ENCODE measurements around the gene DICER1.

DNA sequence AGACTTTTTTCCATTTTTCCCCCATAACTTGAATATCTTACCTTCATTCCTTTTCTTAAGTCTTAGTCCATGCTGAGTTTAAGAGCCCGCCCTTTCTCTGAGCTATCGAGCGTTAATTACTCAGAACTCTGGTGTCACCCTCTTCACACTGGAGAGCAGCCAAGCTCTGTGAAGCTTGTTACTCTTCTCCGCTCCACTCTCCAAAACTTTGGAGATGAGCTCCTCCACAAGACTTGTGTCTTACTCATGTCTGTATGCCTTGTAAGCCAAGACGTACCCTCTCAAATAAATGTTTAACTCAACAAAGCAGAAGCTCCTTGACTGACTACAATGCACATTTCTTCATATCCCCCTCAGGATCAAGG is 54.7 kb downstream of the DICER1 start:
- TF ChIP-seq, protein P1, sequence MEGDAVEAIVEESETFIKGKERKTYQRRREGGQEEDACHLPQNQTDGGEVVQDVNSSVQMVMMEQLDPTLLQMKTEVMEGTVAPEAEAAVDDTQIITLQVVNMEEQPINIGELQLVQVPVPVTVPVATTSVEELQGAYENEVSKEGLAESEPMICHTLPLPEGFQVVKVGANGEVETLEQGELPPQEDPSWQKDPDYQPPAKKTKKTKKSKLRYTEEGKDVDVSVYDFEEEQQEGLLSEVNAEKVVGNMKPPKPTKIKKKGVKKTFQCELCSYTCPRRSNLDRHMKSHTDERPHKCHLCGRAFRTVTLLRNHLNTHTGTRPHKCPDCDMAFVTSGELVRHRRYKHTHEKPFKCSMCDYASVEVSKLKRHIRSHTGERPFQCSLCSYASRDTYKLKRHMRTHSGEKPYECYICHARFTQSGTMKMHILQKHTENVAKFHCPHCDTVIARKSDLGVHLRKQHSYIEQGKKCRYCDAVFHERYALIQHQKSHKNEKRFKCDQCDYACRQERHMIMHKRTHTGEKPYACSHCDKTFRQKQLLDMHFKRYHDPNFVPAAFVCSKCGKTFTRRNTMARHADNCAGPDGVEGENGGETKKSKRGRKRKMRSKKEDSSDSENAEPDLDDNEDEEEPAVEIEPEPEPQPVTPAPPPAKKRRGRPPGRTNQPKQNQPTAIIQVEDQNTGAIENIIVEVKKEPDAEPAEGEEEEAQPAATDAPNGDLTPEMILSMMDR (IDR thresholded peaks at IDR 0.05; ENCODE audit: extremely low read depth in 1 of 2, insufficient read depth in 1 of 2, low read depth in 1 of 2, low read length in 2 of 2): no peak
- TF ChIP-seq POLR2A (IDR thresholded peaks at IDR 0.05; ENCODE audit: low read depth, low read length): no peak
- TF ChIP-seq POLR2AphosphoS5 (IDR thresholded peaks at IDR 0.05; ENCODE audit: insufficient read depth, low read depth, low read length): no peak
- no peak for TF ChIP-seq EZH2 (IDR thresholded peaks at IDR 0.05; ENCODE audit: borderline replicate concordance, low read depth, low read length, severe bottlenecking)
- TF ChIP-seq FOS (IDR thresholded peaks at IDR 0.05; ENCODE audit: borderline replicate concordance, insufficient read depth, low read length): no peak
